Measurements from ENCODE around the gene ARID1B. TPM values are rescaled to one million over a fixed set of nuclear protein-coding genes. Genes with fewer than 3 reads are reported as not detected.
A peak's percentile ranks its signal among the peaks of the same experiment; 100 is the strongest.

Gene ARID1B
- total and polyA plus RNA-seq, 7 experiments from 2014 or later, result 17.5 to 164 (median 139) TPM

GRCh38 chr6:157094038-157094437 lies 316.9 kb downstream of the ARID1B start:
- no peak overlapping the region for H3K27ac ChIP-seq (ENCODE audit: low read depth, low read length)
- H3K4me1 Mint-ChIP-seq, result peaks cover 17 to 71% (median 58%) of the 10 kb centered on the region in 7 donors
- POLR2A ChIA-PET, result no interaction called here

DNA sequence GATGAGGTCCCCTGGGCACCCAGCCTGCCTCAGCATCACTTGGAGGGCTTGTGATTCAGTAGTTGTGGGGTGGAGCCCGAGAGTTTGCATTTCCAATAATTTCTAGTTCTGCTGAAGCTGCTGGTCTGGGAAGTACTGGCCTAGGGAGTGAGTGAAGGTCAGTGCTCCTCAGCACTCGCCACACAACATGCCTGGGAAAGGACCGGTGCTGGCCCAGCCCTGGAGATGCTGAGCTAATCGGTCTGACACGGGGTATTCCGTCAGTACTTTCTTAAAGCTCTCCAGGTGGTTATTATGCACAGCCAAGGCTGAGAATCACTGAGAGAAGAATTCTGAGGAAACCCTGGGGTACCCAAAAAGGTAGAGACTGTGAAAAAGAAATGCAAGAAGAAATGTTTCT lies 317.9 kb downstream of the ARID1B start:
- no peak overlapping the region for H3K4me3 Mint-ChIP-seq
- no peak for ATAC-seq
- Histone ChIP-seq H3K4me1 (ENCODE audit: control insufficient read depth in 2 of 2, insufficient read depth in 2 of 2, low read length in 2 of 2) (peaks cover 7 to 11% of the 10 kb centered on the region in 2 donors), H3K9me3 (ENCODE audit: control insufficient read depth in 2 of 3, low read length in 3 of 3) (no peaks in the 10 kb centered on the region), H3K36me3 (ENCODE audit: control insufficient read depth in 2 of 3, insufficient read depth in 3 of 3, low read length in 3 of 3) (peaks cover 0 to 6% (median 0%) of the 10 kb centered on the region in 3 experiments), H3K4me3 (ENCODE audit: low read length) (no peak overlapping the region), H3K27me3 (ENCODE audit: control insufficient read depth in 2 of 2, insufficient read depth in 2 of 2, low read length in 2 of 2) (no peaks in the 10 kb centered on the region), H3K27ac (ENCODE audit: low read depth, low read length) (no peak overlapping the region)
- DNase-seq, result no peak
- no peaks in the 10 kb centered on the region for H3K9me3 Mint-ChIP-seq
- H3K27ac Mint-ChIP-seq, result peak overlapping the region in 5 of 9 donors; percentile 8 to 71 (median 44)
- peaks cover 3 to 35% (median 17%) of the 10 kb centered on the region in 5 donors for H3K36me3 Mint-ChIP-seq
- CTCF ChIA-PET, result no interaction called here
- POLR2A ChIA-PET, result no interaction called here
- intact Hi-C loops (cut with micrococcal nuclease), result no loop called here
- no peaks in the 10 kb centered on the region for H3K27me3 Mint-ChIP-seq
- H3K4me1 Mint-ChIP-seq, result peaks cover 18 to 73% (median 64%) of the 10 kb centered on the region in 7 donors

More at GRCh38 chr6:157094038-157094437, 316.9 kb downstream of the ARID1B start:
- H3K4me3 Mint-ChIP-seq, result peak overlapping the region in 1 of 10 donors; percentile 0
- Histone ChIP-seq H3K36me3 (ENCODE audit: control insufficient read depth in 2 of 3, insufficient read depth in 3 of 3, low read length in 3 of 3) (peaks cover 0 to 6% (median 0%) of the 10 kb centered on the region in 3 experiments), H3K9me3 (ENCODE audit: control insufficient read depth in 2 of 3, low read length in 3 of 3) (no peaks in the 10 kb centered on the region), H3K4me3 (ENCODE audit: low read length) (no peak overlapping the region), H3K27me3 (ENCODE audit: control insufficient read depth in 2 of 2, insufficient read depth in 2 of 2, low read length in 2 of 2) (no peaks in the 10 kb centered on the region), H3K4me1 (ENCODE audit: control insufficient read depth in 2 of 2, insufficient read depth in 2 of 2, low read length in 2 of 2) (peaks cover 0 to under 1% of the 10 kb centered on the region in 2 donors)
- CTCF ChIA-PET, result no interaction called here
- DNase-seq (no peak), ATAC-seq (no peak)
- intact Hi-C loops (cut with micrococcal nuclease), result no loop called here
- no peaks in the 10 kb centered on the region for H3K9me3 Mint-ChIP-seq
- no peaks in the 10 kb centered on the region for H3K27me3 Mint-ChIP-seq
- H3K36me3 Mint-ChIP-seq, result peaks cover 7 to 39% (median 20%) of the 10 kb centered on the region in 5 donors
- H3K27ac Mint-ChIP-seq, result peak overlapping the region in 4 of 9 donors; percentile 0 to 71 (median 14)

DNA sequence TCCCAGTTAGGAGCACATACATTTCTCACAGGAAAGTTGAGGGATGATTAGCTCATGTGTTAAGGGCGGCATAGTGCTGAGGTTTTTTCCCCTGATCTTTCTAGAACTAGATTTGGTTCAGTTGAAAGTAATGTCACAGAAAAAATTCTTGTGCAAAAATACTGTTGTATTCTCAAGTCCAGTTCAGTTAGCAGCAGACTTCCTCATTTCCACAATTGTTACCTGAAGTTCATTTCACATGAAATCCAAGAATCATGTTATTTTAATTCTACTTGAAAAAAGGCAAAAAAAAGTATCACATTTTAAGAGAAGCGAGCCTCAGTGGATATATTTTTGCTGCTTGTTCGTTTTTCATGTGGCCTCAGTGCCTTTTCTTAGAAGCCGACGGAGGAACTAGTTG lies 318.4 kb downstream of the ARID1B start:
- H3K4me1 ChIP-seq (ENCODE audit: control insufficient read depth in 2 of 2, insufficient read depth in 2 of 2, low read length in 2 of 2), result peaks cover 11 to 15% of the 10 kb centered on the region in 2 donors
- Mint-ChIP-seq H3K36me3 (peaks cover 3 to 35% (median 17%) of the 10 kb centered on the region in 5 donors), H3K4me1 (peaks cover 18 to 78% (median 69%) of the 10 kb centered on the region in 7 donors), H3K27ac (peak overlapping the region in 5 of 9 donors; percentile 32 to 73 (median 44)), H3K4me3 (no peak overlapping the region), H3K27me3 (no peaks in the 10 kb centered on the region), H3K9me3 (no peaks in the 10 kb centered on the region)
- H3K9me3 ChIP-seq (ENCODE audit: control insufficient read depth in 2 of 3, low read length in 3 of 3), result no peaks in the 10 kb centered on the region
- DNase-seq (no peak), ATAC-seq (no peak)
- ChIA-PET POLR2A (no interaction called here), CTCF (no interaction called here)
- H3K27ac ChIP-seq (ENCODE audit: low read depth, low read length), result no peak overlapping the region
- peaks cover 0 to 4% (median 0%) of the 10 kb centered on the region in 3 experiments for H3K36me3 ChIP-seq (ENCODE audit: control insufficient read depth in 2 of 3, insufficient read depth in 3 of 3, low read length in 3 of 3)
- H3K4me3 ChIP-seq (ENCODE audit: low read length), result no peak overlapping the region
- intact Hi-C loops (cut with micrococcal nuclease), result no loop called here
- no peaks in the 10 kb centered on the region for H3K27me3 ChIP-seq (ENCODE audit: control insufficient read depth in 2 of 2, insufficient read depth in 2 of 2, low read length in 2 of 2)

DNA sequence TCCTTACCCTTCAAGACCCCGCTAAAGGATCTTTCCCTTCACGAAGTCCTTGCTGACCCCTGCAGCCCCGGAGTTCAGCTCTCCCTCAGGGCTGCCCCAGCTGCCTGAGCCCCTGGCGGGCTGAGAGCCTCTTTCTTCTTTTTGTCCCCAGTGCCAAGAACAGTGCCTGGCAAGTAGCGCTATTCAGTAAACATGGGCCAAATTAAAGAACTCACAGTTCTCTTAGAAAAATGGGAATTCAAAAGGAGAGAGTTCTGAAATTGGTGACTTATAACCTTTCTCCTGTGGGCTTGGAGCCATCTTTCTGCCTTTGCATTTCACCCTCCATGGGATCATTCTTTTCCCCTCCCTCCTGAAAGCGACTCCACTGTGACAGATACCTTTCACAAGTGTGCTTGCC lies 318.9 kb downstream of the ARID1B start:
- Histone ChIP-seq H3K27me3 (ENCODE audit: control insufficient read depth in 2 of 2, insufficient read depth in 2 of 2, low read length in 2 of 2) (no peaks in the 10 kb centered on the region), H3K4me3 (ENCODE audit: low read length) (no peak overlapping the region), H3K4me1 (ENCODE audit: control insufficient read depth in 2 of 2, insufficient read depth in 2 of 2, low read length in 2 of 2) (peaks cover 16 to 20% of the 10 kb centered on the region in 2 donors), H3K27ac (ENCODE audit: low read depth, low read length) (no peak overlapping the region), H3K36me3 (ENCODE audit: control insufficient read depth in 2 of 3, insufficient read depth in 3 of 3, low read length in 3 of 3) (no peaks in the 10 kb centered on the region), H3K9me3 (ENCODE audit: control insufficient read depth in 2 of 3, low read length in 3 of 3) (no peaks in the 10 kb centered on the region)
- intact Hi-C loops (cut with micrococcal nuclease), result no loop called here
- ATAC-seq, result no peak
- Mint-ChIP-seq H3K36me3 (peaks cover 3 to 35% (median 14%) of the 10 kb centered on the region in 5 donors), H3K4me1 (peaks cover 24 to 82% (median 74%) of the 10 kb centered on the region in 7 donors), H3K4me3 (no peak overlapping the region), H3K27ac (peak overlapping the region in 8 of 9 donors; percentile 20 to 93 (median 48)), H3K27me3 (no peaks in the 10 kb centered on the region), H3K9me3 (no peaks in the 10 kb centered on the region)
- DNase-seq, result no peak
- CTCF ChIA-PET, result no interaction called here
- POLR2A ChIA-PET, result no interaction called here

DNA sequence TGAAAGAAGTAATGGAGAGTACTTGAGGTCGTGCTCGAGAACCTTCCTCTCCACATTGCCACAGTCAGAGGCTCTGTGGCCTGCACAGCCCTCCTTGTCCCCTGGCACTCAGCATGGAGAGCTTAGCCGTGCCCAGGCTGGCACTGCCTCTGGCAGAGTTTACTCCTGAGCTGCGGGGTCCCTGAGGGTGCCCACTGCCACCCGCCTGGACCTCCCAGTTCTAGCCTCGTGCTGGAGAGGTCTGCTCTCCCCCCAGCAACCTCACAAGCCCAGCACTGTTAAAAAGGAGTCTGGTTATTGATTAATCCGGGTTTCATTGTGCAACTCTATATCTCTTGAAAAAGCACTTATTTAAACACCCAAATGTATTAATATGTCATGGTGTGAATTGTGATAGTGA lies 319.3 kb downstream of the ARID1B start:
- DNase-seq (no peak), ATAC-seq (no peak)
- ChIA-PET CTCF (no interaction called here), POLR2A (no interaction called here)
- Histone ChIP-seq H3K27ac (ENCODE audit: low read depth, low read length) (no peak overlapping the region), H3K36me3 (ENCODE audit: control insufficient read depth in 2 of 3, insufficient read depth in 3 of 3, low read length in 3 of 3) (no peaks in the 10 kb centered on the region), H3K9me3 (ENCODE audit: control insufficient read depth in 2 of 3, low read length in 3 of 3) (no peaks in the 10 kb centered on the region), H3K4me1 (ENCODE audit: control insufficient read depth in 2 of 2, insufficient read depth in 2 of 2, low read length in 2 of 2) (peaks cover 20 to 22% of the 10 kb centered on the region in 2 donors), H3K27me3 (ENCODE audit: control insufficient read depth in 2 of 2, insufficient read depth in 2 of 2, low read length in 2 of 2) (no peaks in the 10 kb centered on the region), H3K4me3 (ENCODE audit: low read length) (no peak overlapping the region)
- peaks cover 3 to 35% (median 11%) of the 10 kb centered on the region in 5 donors for H3K36me3 Mint-ChIP-seq
- intact Hi-C loops (cut with micrococcal nuclease), result no loop called here
- H3K4me1 Mint-ChIP-seq, result peaks cover 28 to 86% (median 79%) of the 10 kb centered on the region in 7 donors
- no peaks in the 10 kb centered on the region for H3K9me3 Mint-ChIP-seq
- peak overlapping the region in 7 of 9 donors; percentile 20 to 93 (median 73) for H3K27ac Mint-ChIP-seq
- no peak overlapping the region for H3K4me3 Mint-ChIP-seq
- no peaks in the 10 kb centered on the region for H3K27me3 Mint-ChIP-seq

- Histone ChIP-seq H3K4me1 (ENCODE audit: control insufficient read depth in 2 of 2, insufficient read depth in 2 of 2, low read length in 2 of 2) (peaks cover 22% of the 10 kb centered on the region in 2 donors), H3K27me3 (ENCODE audit: control insufficient read depth in 2 of 2, insufficient read depth in 2 of 2, low read length in 2 of 2) (no peaks in the 10 kb centered on the region), H3K4me3 (ENCODE audit: low read length) (no peak overlapping the region), H3K36me3 (ENCODE audit: control insufficient read depth in 2 of 3, insufficient read depth in 3 of 3, low read length in 3 of 3) (no peaks in the 10 kb centered on the region), H3K9me3 (ENCODE audit: control insufficient read depth in 2 of 3, low read length in 3 of 3) (no peaks in the 10 kb centered on the region), H3K27ac (ENCODE audit: low read depth, low read length) (peak overlapping the region; percentile 46)
- intact Hi-C loops (cut with micrococcal nuclease), result no loop called here
- Mint-ChIP-seq H3K4me3 (peak overlapping the region in 6 of 10 donors; percentile 1 to 43 (median 32)), H3K27me3 (no peaks in the 10 kb centered on the region), H3K4me1 (peaks cover 28 to 93% (median 85%) of the 10 kb centered on the region in 7 donors), H3K27ac (peak overlapping the region in 8 of 9 donors; percentile 39 to 95 (median 88)), H3K36me3 (peaks cover 3 to 30% (median 11%) of the 10 kb centered on the region in 5 donors), H3K9me3 (no peaks in the 10 kb centered on the region)
- CTCF ChIA-PET, result no interaction called here
- POLR2A ChIA-PET, result interaction anchor here (0.9 kb wide), 1 partner anchor 24 kb away, joined by 3 read pairs; no protein-coding TSS in a partner anchor
- DNase-seq (no peak), ATAC-seq (no peak)
Measured at GRCh38 chr6:157097255-157097955, 320.2 kb downstream of the ARID1B start.

Data from naive thymus-derived CD4-positive, alpha-beta T cell (primary cell).